Left colon (tissue), 2 donors: ENCODE results near the gene PXDN. TPM values are rescaled to one million over a fixed set of nuclear protein-coding genes. Genes with fewer than 3 reads are reported as not detected.

Source experiments
- ATAC-seq: fragments of 200-7000 bp; cut with Tn5 transposase; one replicate; pipeline ENCODE4 v1.9.1; 2020; ENCODE audit warnings: mild to moderate bottlenecking, moderate library complexity
- DNase-seq, 2 donors: peaks; one replicate each; pipeline ENCODE4 v3.0.0-alpha.2; 2020
- intact Hi-C, 2 donors: fragments of 100-400 bp; cut with DNase I in 1 of 2; cut with micrococcal nuclease in 1 of 2; formaldehyde crosslinking; loops; one replicate each; pipeline versions ENCODE4 v1.11.2 to v1.14.0; 2022; cut with DNase I, micrococcal nuclease
- total RNA-seq, 2 donors: library from RNA; stranded (reverse); fragmentation: NEBNext Ultra II Directional; extraction: Animal tissue kit (Norgen Biotek cat#: 25700); gene quantifications; one replicate each; pipeline ENCODE4 v1.2.1, GENCODE V29; 2021
- donor health status: DM: no; HTN: no; CAD: no.
- donor health status: DM: yes; HTN: yes; CAD: no.

PXDN gene
- total RNA-seq, 2 donors from 2014 or later, result 11.6 to 13.3 TPM

GRCh38 chr2:1748176-1748740 is 3.9 kb upstream of the PXDN start:
- intact Hi-C loops, result loop anchor here (10.0 kb wide), 2 partner anchors 73 to 153 kb away; no protein-coding TSS in a partner anchor
- ATAC-seq, result no peak
- peak in 1 of 2 donors; percentile 12 for DNase-seq

- ATAC-seq, result no peak
- intact Hi-C loops, result loop anchor here (10.0 kb wide), 2 partner anchors 73 to 153 kb away; no protein-coding TSS in a partner anchor
- peak in 1 of 2 donors; percentile 20 for DNase-seq
Measured at GRCh38 chr2:1747065-1747941, 3.0 kb upstream of the PXDN start.

GRCh38 chr2:1746174-1747064 is 2.1 kb upstream of the PXDN start:
- intact Hi-C loops, result loop anchor here (10.0 kb wide), 2 partner anchors 72 to 152 kb away; no protein-coding TSS in a partner anchor
- ATAC-seq (no peak), DNase-seq (peak in 1 of 2 donors; percentile 9)

- intact Hi-C loops, result loop anchor here (10.0 kb wide), 2 partner anchors 71 to 151 kb away; no protein-coding TSS in a partner anchor
- no peak for ATAC-seq
- DNase-seq, result peak in 1 of 2 donors; percentile 31
Measured at GRCh38 chr2:1745171-1746023, 1.1 kb upstream of the PXDN start.

GRCh38 chr2:1744151-1744445 is 217 bp downstream of the PXDN start:
- DNase-seq (no peak), ATAC-seq (peak; percentile 15)
- intact Hi-C loops, result loop anchor here (10.0 kb wide), 2 partner anchors 69 to 149 kb away; no protein-coding TSS in a partner anchor

- ATAC-seq (peak; percentile 14), DNase-seq (no peak)
- intact Hi-C loops, result loop anchor here (10.0 kb wide), 2 partner anchors 69 to 149 kb away; no protein-coding TSS in a partner anchor
Measured at GRCh38 chr2:1743396-1744150, 742 bp downstream of the PXDN start.

- peak; percentile 59 to 73 for DNase-seq
- peak; percentile 69 for ATAC-seq
- intact Hi-C loops, result loop anchor here (10.0 kb wide), 2 partner anchors 68 to 148 kb away; no protein-coding TSS in a partner anchor
Measured at GRCh38 chr2:1742681-1743395, 1.5 kb downstream of the PXDN start.

- no peak for DNase-seq
- no peak for ATAC-seq
- intact Hi-C loops, result loop anchor here (10.0 kb wide), 2 partner anchors 67 to 147 kb away; no protein-coding TSS in a partner anchor
Measured at GRCh38 chr2:1742301-1742680, 2.0 kb downstream of the PXDN start.

- ATAC-seq (no peak), DNase-seq (no peak)
- intact Hi-C loops, result loop anchor here (10.0 kb wide), 2 partner anchors 67 to 147 kb away; no protein-coding TSS in a partner anchor
Measured at GRCh38 chr2:1741851-1742250, 2.5 kb downstream of the PXDN start.

GRCh38 chr2:1740716-1741589 is 3.4 kb downstream of the PXDN start:
- no peak for DNase-seq
- ATAC-seq, result no peak
- intact Hi-C loops, result loop anchor here (10.0 kb wide), 2 partner anchors 66 to 146 kb away; no protein-coding TSS in a partner anchor

GRCh38 chr2:1739961-1740715 is 4.2 kb downstream of the PXDN start:
- DNase-seq (no peak), ATAC-seq (no peak)
- intact Hi-C loops, result loop anchor here (10.0 kb wide), 2 partner anchors 65 to 145 kb away; no protein-coding TSS in a partner anchor

GRCh38 chr2:1739322-1739957 is 4.9 kb downstream of the PXDN start:
- DNase-seq, result no peak
- intact Hi-C loops, result no loop called here
- ATAC-seq, result no peak

- ATAC-seq, result no peak
- no peak for DNase-seq
- intact Hi-C loops, result no loop called here
Measured at GRCh38 chr2:1738646-1739302, 5.5 kb downstream of the PXDN start.

- DNase-seq, result no peak
- no peak for ATAC-seq
- intact Hi-C loops, result no loop called here
Measured at GRCh38 chr2:1738163-1738562, 6.2 kb downstream of the PXDN start.
